T-helper 22 cell (primary cell): ENCODE measurements around the gene SOCS3.

Experiments
- DNase-seq: peaks from one replicate; pipeline ENCODE4 v3.0.0-alpha.2; 2020; ENCODE audit warnings: low read depth

SOCS3 gene

GRCh38 chr17:78359997-78360370, at the start of gene SOCS3:
SOCS3 (minus strand) TSS chr17:78360077; CDS start chr17:78359095, 982 bp downstream.
- DNase-seq, result peak; percentile 94

GRCh38 chr17:78409191-78409928, 49.5 kb upstream of the SOCS3 start:
- no peak for DNase-seq

- DNase-seq, result no peak
Observed at GRCh38 chr17:78408476-78409050, 48.7 kb upstream of the SOCS3 start.

- no peak for DNase-seq
Observed at GRCh38 chr17:78407387-78408000, 47.6 kb upstream of the SOCS3 start.

- no peak for DNase-seq
Observed at GRCh38 chr17:78406920-78407319, 47.0 kb upstream of the SOCS3 start.

GRCh38 chr17:78406396-78406795, 46.5 kb upstream of the SOCS3 start:
- DNase-seq, result no peak

- DNase-seq, result no peak
Observed at GRCh38 chr17:78403822-78404221, 43.9 kb upstream of the SOCS3 start.

- DNase-seq, result no peak
Observed at GRCh38 chr17:78401891-78402290, 42.0 kb upstream of the SOCS3 start.

GRCh38 chr17:78401246-78401645, 41.4 kb upstream of the SOCS3 start:
- no peak for DNase-seq

- DNase-seq, result no peak
Observed at GRCh38 chr17:78400581-78401240, 40.8 kb upstream of the SOCS3 start.

GRCh38 chr17:78399693-78400144, 39.8 kb upstream of the SOCS3 start:
- DNase-seq, result no peak

GRCh38 chr17:78399028-78399692, 39.3 kb upstream of the SOCS3 start:
- DNase-seq, result no peak

- no peak for DNase-seq
Observed at GRCh38 chr17:78398390-78398789, 38.5 kb upstream of the SOCS3 start.

GRCh38 chr17:78397681-78398101, 37.8 kb upstream of the SOCS3 start:
- no peak for DNase-seq

- DNase-seq, result no peak
Observed at GRCh38 chr17:78396441-78397337, 36.8 kb upstream of the SOCS3 start.

- DNase-seq, result no peak
Observed at GRCh38 chr17:78395155-78395554, 35.3 kb upstream of the SOCS3 start.

- no peak for DNase-seq
Observed at GRCh38 chr17:78394209-78394608, 34.3 kb upstream of the SOCS3 start.

- no peak for DNase-seq
Observed at GRCh38 chr17:78393575-78393974, 33.7 kb upstream of the SOCS3 start.

GRCh38 chr17:78392295-78392694, 32.4 kb upstream of the SOCS3 start:
- DNase-seq, result no peak

GRCh38 chr17:78391843-78392242, 32.0 kb upstream of the SOCS3 start:
- no peak for DNase-seq

GRCh38 chr17:78391051-78391431, 31.2 kb upstream of the SOCS3 start:
- DNase-seq, result no peak
